Embryonic facial prominence (tissue), 1 donor: ENCODE data around the gene PTCD2.

Experiments
- DNase-seq: peaks from one replicate; pipeline ENCODE4 v3.0.0-alpha.2; 2016; ENCODE audit errors: extremely low spot score

The PTCD2 gene

DNA sequence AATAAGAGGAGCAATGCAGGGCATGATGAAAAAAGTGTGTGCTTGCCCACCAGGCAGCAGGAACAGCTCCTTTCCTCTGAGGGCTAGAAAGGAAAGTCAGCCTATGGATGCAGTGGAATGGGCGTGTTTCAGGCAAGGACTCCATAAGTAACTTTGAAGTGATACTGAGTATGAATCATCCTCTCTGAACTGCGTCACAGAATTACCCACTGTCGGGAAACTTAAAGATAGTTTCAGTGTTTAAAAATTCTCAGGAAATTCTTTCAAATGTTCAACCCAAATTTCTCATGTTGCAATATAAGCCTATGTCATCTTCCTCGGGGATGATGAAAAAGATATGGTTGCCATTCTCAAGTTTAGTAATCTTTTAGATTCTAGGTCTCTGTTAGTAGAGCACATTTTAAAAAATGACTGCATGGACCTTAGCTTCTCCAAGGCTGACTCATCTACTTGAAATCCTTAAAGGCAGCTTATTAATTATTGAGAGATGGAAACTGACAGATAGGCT lies 27.7 kb downstream of the PTCD2 start:
- no peak for DNase-seq

DNA sequence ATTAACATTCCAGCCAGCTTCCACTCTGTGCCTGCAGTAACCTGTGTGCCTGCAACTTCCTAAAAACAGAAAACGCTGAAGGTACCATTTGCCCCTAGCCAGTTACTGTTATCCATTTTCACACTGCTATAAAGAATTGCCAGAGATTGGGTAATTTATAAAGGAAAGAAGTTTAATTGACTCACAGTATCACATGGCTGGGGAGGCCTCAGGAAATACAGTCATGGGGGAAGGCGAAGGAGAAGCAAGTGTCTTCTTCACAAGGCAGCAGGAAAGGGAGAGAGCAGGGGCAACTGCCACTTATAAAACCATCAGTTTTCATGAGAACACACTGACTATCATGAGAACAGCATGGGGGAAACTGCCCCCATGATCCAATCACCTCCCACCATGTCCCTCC lies 31.2 kb downstream of the PTCD2 start:
- no peak for DNase-seq

DNA sequence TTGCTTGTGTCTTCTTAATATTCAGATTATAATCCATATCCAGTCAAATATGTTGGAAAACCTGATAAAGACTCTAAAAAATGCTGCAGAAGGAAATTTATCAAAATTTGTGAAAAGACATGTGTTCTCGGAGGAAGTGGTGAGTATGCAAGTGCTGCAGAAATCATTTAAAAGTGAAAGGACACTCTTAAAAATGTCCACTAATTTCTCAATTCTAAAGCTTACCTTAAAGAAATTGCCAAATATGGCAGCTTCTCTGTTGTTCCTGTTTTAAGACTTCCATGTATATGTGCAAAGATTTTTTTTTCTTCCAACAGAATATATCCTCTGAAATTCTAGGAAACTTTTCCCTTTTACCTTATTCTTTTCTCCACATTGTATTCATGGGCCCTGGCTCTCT lies 32.4 kb downstream of the PTCD2 start:
- no peak for DNase-seq

- no peak for DNase-seq
Observed at GRCh38 chr5:72353046-72353445, 32.9 kb downstream of the PTCD2 start.

DNA sequence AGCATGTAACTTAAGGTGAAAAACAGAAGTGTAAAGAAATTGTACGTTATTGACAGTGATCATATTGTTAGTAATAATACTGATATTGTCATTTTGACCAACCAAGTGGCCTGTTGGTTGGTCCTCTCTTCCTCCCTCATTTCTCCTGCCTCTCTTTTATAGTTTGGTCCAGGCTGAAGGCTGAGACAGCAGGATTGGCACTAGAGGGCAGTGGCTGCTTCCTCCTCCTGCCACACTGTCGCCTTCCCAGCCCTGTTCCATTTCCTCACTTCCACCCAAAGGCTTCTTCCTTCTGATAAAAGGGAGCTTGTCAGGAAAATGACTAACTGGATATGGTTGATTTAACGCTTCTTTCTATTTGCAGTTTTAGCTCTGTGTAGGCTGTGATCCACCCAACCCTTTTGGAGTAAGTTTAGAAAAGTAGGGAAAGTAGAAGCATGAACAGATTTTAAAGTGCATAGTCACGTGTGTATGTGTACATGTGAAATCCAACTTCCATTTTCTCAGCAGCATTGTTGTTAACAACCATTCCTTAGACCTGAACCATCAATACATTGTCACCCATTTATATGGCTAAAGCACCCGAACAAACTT lies 35.6 kb downstream of the PTCD2 start:
- no peak for DNase-seq

DNA sequence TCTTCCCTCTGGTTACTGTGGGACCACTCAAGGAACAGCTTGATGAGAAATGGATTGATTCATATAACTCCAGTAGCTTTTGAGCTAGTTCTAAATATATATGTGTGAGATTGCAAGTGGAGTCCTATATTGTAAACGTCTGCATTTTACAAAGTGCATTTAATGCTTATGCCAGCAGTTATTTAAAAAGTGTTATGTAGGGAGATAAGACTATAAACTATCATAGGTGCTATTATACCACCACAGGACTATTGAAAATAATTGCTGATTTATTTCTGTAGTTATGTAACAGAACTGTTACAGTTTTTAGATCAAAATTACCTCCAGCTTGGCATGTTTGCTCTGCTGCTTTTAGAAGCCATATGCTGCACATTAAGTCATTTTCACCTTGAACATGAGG lies 36.2 kb downstream of the PTCD2 start:
- no peak for DNase-seq

DNA sequence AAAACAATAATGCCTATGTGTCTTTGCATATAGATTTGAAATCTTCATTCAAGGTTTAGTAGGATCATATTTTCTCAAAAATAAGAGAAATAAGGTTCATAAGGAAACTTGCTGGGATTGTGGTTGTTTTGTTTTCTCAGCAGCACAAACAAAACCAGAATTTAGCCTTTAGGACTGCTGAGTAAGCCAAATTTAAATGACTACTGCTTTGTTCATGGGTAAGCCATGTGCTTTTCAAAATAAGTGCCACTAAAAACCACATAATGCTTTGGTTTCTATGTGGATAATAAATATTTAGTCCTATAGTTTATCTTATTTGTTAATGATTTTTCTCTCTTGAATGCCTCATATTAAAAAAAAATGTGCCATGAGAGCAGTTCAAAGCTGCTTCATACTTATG lies 38.8 kb downstream of the PTCD2 start:
- no peak for DNase-seq

- DNase-seq: no peak
Observed at GRCh38 chr5:72359886-72360285, 39.7 kb downstream of the PTCD2 start.

GRCh38 chr5:72363166-72363802 lies 43.1 kb downstream of the PTCD2 start:
- no peak for DNase-seq

GRCh38 chr5:72364171-72364570 lies 44.0 kb downstream of the PTCD2 start:
- no peak for DNase-seq

GRCh38 chr5:72364951-72365350 lies 44.8 kb downstream of the PTCD2 start:
- no peak for DNase-seq

DNA sequence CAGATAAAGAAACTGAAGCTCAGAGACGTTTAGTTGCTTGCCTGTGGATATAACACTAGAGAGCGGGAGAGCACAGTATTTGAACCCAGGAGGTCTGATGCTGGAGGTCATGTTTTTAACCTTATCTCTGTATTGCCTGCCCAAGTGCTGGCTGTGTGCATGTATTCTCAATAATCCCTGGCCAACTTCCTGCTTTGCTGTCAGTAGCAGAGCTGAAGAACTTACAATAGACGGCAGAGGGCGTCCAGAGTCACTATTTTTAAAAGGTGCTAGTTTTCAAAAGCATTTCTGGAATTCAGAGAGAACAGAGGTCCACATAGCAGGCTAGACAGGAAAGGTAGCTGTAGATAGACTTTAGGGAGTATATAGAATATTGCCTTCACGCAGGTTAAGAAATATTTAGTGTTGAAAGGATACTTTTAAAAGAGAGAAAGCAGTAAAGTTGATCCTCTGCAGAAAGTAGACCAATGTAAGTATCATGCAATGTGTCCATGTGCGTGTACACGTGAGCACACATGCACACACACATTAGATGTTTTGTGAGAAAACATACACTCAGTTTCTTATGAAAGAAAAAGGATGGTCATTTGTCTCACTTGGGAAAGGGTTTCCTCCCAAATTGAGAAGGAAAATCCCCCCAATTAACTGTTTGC lies 46.3 kb downstream of the PTCD2 start:
- DNase-seq: peak; percentile 79

DNA sequence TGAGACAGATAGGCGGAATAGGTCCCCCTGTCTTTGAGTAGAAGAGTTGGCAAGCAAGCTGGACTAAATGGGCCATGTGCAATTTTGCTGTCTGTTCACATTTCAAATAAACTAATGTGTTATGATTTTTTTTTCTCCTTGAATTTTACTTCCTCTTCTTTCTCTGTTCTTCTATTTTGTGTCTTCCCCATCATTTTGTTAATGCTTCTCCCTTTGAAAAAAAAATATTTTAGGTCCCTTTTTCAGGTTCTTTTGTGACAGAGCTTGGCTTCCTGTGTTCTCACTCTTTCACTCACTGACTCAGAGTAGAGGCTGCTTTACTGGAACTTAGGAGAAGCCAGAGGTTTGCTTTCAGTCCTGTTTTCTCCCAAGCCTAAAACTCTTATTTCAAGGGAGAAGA lies 48.1 kb downstream of the PTCD2 start:
- no peak for DNase-seq

GRCh38 chr5:72369301-72369700 lies 49.1 kb downstream of the PTCD2 start:
- DNase-seq: no peak

- DNase-seq: no peak
Observed at GRCh38 chr5:72369711-72370110, 49.5 kb downstream of the PTCD2 start.

GRCh38 chr5:72372331-72372730 lies 52.2 kb downstream of the PTCD2 start:
- no peak for DNase-seq

GRCh38 chr5:72372923-72373322 lies 52.8 kb downstream of the PTCD2 start:
- DNase-seq: no peak

DNA sequence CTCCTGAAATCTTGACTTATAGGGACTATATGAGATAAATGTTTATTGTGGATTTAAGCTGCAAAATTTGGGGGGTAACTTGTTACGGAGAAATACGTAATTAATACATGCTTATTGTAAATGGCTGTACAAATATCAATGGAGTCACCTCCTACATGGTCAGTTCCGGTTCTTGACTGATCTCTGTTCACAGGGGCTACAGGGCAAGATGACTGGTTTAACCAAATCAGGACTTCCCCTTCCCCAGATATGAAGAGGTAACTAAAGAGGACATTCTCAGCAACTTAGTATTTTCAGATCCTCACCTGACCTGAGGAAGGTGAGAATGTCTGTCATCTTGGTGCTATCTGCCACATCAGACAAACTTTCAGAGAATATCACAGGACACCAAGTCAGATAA lies 54.7 kb downstream of the PTCD2 start:
- no peak for DNase-seq

GRCh38 chr5:72376381-72376780 lies 56.2 kb downstream of the PTCD2 start:
- DNase-seq: no peak

- DNase-seq: no peak
Observed at GRCh38 chr5:72377910-72378638, 57.9 kb downstream of the PTCD2 start.

GRCh38 chr5:72378639-72379289 lies 58.6 kb downstream of the PTCD2 start:
- DNase-seq: no peak

DNA sequence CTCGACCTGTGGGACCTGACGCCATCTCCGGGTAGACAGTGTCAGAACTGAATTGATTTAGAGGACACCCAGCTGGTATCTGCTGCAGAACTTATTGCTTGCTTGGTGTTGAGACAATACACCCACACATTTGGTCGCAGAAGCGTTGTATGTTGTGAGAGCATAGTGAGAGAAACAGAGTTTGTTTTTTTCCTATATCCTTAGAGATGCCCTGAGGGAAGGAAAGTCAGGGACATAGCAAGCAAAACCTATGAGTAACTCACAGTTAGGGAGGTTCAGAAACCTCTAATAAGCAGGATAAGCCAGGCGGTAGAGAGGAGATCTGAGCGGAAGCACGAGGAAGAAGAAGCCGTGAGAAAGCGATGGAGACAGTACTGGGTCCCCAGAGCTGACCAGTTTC lies 59.8 kb downstream of the PTCD2 start:
- DNase-seq: no peak
